ENCODE results near the gene NPAS3.

The NPAS3 gene

GRCh38 chr14:33762161-33762851, 823.6 kb downstream of the NPAS3 start:
- TF ChIP-seq CTCF (conservative IDR thresholded peaks at IDR 0.05; ENCODE audit: low read length) = no peak
- DNase-seq (ENCODE audit: low read depth) = no peak
- H3K4me3 ChIP-seq (ENCODE audit: low read length) = no peak overlapping the region

DNA sequence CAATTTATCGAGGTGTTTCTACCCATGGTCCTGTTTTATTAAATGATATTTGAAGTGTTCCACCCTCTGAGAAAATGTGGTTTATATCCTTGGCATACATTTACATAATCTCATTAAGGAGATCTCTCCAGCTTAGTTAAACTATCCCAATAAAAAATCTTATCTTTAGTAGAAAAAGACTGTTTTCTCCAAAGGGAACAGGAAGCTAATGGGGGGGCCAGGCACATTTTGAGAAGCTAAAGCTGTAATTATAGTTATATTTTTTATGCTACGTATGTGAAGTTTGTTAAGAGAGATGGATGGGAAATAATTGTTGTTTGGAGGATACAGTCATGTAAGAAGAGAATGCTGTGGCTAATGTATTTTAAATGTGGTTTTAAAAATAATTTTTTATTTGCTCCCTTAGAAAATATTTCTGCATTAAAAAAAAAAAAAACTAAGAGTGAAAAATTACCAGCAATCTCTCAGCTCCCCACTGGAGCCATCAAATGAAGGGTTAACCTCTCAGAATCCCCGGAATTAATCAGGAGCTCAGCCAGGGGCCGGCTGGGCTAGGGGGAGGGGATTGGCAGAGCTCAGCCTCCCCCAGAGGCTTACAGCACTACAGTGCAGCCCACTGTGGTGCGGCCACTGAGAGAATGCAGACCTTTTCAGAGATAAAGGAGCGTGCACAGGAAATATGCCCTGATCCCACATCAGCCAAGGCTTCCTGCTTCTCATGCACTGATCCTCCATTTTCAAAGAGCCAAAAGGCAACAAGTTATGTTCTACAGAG, 826.4 kb downstream of the NPAS3 start:
- H3K4me3 ChIP-seq (ENCODE audit: low read length) = no peak overlapping the region
- TF ChIP-seq CTCF (conservative IDR thresholded peaks at IDR 0.05; ENCODE audit: low read length) = no peak
- no peak for DNase-seq (ENCODE audit: low read depth)

- peak; percentile 67 for DNase-seq (ENCODE audit: low read depth)
- no peak overlapping the region for H3K4me3 ChIP-seq (ENCODE audit: low read length)
- no peak for TF ChIP-seq CTCF (conservative IDR thresholded peaks at IDR 0.05; ENCODE audit: low read length)
These were observed 829.1 kb downstream of the NPAS3 start for GRCh38 chr14:33767586-33768457.

DNA sequence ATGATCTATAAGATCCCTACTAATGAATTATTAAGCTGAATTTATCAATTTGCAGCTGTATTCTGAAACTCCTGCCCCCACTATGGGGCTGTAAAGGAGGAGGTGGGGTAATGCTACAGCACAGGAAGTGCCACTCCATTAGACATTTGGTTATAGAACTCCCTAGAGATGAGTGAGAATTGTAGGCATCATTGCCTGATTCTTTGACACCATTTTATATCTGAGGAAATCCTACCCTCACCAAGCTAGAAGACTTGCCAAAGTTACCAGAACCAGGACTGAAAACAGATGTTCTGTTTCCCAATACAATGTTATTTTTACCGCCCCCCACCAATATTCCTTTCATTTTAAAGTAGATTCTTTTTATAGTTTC, 829.8 kb downstream of the NPAS3 start:
- no peak overlapping the region for H3K4me3 ChIP-seq (ENCODE audit: low read length)
- DNase-seq (ENCODE audit: low read depth) = peak; percentile 54
- TF ChIP-seq CTCF (conservative IDR thresholded peaks at IDR 0.05; ENCODE audit: low read length) = no peak

DNA sequence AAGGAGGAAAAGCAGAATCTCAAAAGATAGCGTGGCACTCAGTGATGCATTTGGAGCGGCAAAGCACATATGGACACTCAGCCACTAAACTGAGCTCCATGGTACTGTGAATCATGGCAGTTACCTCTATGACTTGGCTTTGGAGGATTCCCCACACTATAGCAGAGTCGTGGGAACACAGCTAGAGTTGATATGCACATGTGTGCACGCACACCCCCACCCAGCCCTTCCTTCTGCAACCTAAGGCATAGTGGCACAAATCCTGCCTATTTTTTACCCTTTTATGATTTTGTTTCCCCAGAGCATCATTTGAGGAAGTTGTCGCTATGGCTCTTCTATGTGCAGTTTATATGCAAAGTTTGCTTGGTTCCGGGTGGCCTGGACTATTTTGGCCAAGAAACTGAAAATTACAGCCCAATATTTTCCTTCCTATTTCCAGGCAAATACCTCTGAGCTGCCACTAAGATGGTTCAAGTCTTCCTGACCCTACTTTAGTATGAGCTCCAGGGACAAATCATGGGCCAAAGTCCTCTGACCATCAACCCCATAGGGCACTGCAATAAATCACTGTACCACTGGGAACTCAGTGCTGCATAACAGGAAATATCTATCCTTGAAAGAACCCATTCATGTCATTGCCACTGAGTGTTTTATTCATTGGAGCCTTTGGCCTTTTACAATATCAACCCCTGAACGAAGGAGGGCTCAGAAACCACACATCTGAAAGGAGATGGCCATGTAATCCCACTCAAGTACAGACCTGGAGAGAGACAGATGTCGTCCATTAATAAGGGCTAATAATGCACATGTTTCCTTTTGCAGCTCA, 834.7 kb downstream of the NPAS3 start:
- no peak for TF ChIP-seq CTCF (conservative IDR thresholded peaks at IDR 0.05; ENCODE audit: low read length)
- no peak for DNase-seq (ENCODE audit: low read depth)
- no peak overlapping the region for H3K4me3 ChIP-seq (ENCODE audit: low read length)

GRCh38 chr14:33774161-33774560, 835.5 kb downstream of the NPAS3 start:
- no peak for TF ChIP-seq CTCF (conservative IDR thresholded peaks at IDR 0.05; ENCODE audit: low read length)
- no peak overlapping the region for H3K4me3 ChIP-seq (ENCODE audit: low read length)
- DNase-seq (ENCODE audit: low read depth) = no peak
